Measurements from ENCODE around the gene BCKDHB. TPM values are rescaled to one million over a fixed set of nuclear protein-coding genes. Genes with fewer than 3 reads are reported as not detected.

The BCKDHB gene
- total and polyA plus RNA-seq, 9 donors, result 12.0 to 33.4 (median 18.7) TPM

DNA sequence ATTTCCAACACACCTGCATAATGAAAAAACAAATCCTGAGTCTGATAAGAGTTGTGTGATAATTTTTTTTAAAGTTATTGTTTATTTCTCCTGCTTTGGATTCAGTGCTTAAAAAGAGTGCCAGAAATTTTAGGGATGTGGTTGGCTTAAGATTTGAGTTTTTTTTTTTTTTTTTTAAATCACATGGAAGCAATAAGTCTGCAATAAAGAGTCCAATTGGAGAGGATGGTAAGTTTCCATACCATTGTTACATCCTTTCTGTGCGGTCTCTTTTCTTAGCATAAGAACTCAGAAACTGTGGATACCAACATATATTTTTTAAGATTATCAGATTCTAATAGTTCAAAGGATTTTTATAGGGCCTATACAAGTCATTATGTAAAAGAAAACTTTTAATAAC lies 171.0 kb downstream of the BCKDHB start:
- Histone ChIP-seq H3K36me3 (no peaks in the 10 kb centered on the region), H3K9me3 (no peaks in the 10 kb centered on the region), H3K4me3 (no peak overlapping the region), H3K4me1 (ENCODE audit: insufficient read depth) (no peaks in the 10 kb centered on the region), H3K27ac (no peak overlapping the region), H3K27me3 (no peaks in the 10 kb centered on the region)
- 97 to 99% (median 98%) methylated on average over 1 of the region's 1 CpG for WGBS, 3 donors
- no peak for DNase-seq
- TF ChIP-seq POLR2A (IDR thresholded peaks at IDR 0.05), result no peak
- no peak for TF ChIP-seq CTCF (IDR thresholded peaks at IDR 0.05)
- TF ChIP-seq EP300 (IDR thresholded peaks at IDR 0.05), result no peak
- intact Hi-C loops (cut with DNase I), result no loop called here

DNA sequence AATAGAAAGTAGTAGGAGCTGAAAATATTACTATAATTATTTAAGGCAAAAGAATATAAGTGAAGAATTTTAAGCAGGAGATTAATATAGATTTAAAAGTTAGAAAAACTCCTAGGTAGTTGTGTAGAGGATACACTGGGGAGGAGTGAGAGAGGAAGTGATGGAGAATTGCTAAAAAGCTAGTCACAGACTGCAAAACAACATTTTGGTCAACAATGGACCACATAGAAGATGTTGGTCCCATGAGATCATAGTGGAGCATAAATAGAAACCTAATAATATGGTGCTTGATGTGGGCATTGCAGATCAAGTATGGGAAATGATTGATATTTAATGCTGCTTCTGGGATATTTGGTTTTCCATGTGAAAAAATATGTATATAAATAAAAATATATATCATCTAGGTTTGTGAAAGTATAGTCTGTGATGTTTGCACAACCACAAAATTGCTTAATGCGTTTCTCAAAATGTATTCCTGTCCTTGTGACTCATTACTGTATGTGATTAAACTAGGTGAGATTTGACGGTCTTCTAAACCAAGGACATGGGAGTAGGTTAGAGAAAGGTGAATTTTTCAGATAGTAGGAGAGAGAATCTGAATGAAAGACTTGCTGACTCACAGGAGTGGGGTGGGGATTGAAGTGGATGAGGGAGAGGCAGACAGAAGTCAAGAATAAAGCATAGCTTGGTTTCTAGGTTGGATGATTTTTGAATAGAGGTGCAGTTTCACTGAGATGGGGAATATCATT lies 174.0 kb downstream of the BCKDHB start:
- intact Hi-C loops (cut with DNase I), result no loop called here
- no peak overlapping the region for H3K27ac ChIP-seq
- no peaks in the 10 kb centered on the region for H3K27me3 ChIP-seq
- no peak for DNase-seq
- TF ChIP-seq EP300 (IDR thresholded peaks at IDR 0.05) (no peak), POLR2A (IDR thresholded peaks at IDR 0.05) (no peak), CTCF (IDR thresholded peaks at IDR 0.05) (no peak)
- no peak overlapping the region for H3K4me3 ChIP-seq
- no peaks in the 10 kb centered on the region for H3K36me3 ChIP-seq
- 77 to 86% (median 81%) methylated on average over 2 of the region's 2 CpGs for whole genome bisulfite sequencing, 3 donors
- no peaks in the 10 kb centered on the region for H3K4me1 ChIP-seq (ENCODE audit: insufficient read depth)
- no peaks in the 10 kb centered on the region for H3K9me3 ChIP-seq

DNA sequence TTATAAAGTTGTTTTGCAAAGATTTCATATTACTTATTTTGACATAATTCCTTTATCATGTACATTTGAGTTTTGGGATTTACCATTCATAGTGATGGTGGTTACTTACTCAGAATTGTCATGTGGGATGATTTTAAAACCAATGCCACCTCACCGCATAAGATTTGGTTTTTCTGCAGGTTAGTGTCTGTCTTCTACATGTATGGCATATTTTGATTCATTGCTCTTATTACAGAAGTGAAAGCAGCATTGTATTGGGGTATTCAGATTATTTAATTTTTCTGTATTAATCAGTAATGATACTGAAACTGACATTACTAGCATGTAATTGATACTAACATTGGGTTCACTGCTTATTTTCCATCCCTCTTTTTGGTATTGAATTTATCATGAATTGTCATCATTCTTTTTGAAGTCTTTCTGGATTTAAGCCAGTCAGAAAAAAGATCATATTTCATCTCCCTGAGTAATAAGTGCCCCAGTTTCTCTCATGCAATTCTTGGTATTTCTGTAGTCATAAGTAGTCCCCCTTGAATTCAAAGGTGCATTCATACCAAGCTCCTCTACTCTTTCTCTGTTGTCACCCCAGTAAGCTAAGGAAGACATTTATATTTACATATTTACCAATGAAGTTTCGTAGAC lies 176.6 kb downstream of the BCKDHB start:
- WGBS, 3 donors, result 94 to 95% (median 95%) methylated on average over 2 of the region's 2 CpGs
- Histone ChIP-seq H3K4me1 (ENCODE audit: insufficient read depth) (no peaks in the 10 kb centered on the region), H3K36me3 (no peaks in the 10 kb centered on the region), H3K9me3 (no peaks in the 10 kb centered on the region), H3K27me3 (no peaks in the 10 kb centered on the region), H3K27ac (no peak overlapping the region), H3K4me3 (no peak overlapping the region)
- intact Hi-C loops (cut with DNase I), result no loop called here
- TF ChIP-seq POLR2A (IDR thresholded peaks at IDR 0.05) (no peak), CTCF (IDR thresholded peaks at IDR 0.05) (no peak), EP300 (IDR thresholded peaks at IDR 0.05) (no peak)
- DNase-seq, result no peak

GRCh38 chr6:80287112-80287511 lies 180.6 kb downstream of the BCKDHB start:
- H3K27ac ChIP-seq, result no peak overlapping the region
- DNase-seq, result no peak
- no peak overlapping the region for H3K4me3 ChIP-seq
- H3K9me3 ChIP-seq, result no peaks in the 10 kb centered on the region
- H3K27me3 ChIP-seq, result no peaks in the 10 kb centered on the region
- intact Hi-C loops (cut with DNase I), result no loop called here
- no peaks in the 10 kb centered on the region for H3K4me1 ChIP-seq (ENCODE audit: insufficient read depth)
- TF ChIP-seq CTCF (IDR thresholded peaks at IDR 0.05), result no peak
- no peaks in the 10 kb centered on the region for H3K36me3 ChIP-seq
